KOPT-K1 (cell line): ENCODE data around the gene ARFGAP1.

Source experiments
- H3K27ac ChIP-seq: fragments of 200-600 bp; sonication (generic); 2 replicates; pipeline ENCODE4 v1.5.1; 2016; ENCODE audit warnings: antibody characterized with exemption, mild to moderate bottlenecking, low read depth, low read length; ENCODE audit not compliant: poor library complexity, severe bottlenecking
- H3K36me3 ChIP-seq: fragments of 200-600 bp; sonication (generic); 2 replicates; pipeline ENCODE4 v1.5.1; 2017; ENCODE audit warnings: antibody characterized with exemption, mild to moderate bottlenecking, low read length, moderate library complexity; ENCODE audit not compliant: insufficient read depth
- H3K9me3 ChIP-seq: fragments of 200-600 bp; sonication (generic); 2 replicates; pipeline ENCODE4 v1.5.1; 2017; ENCODE audit warnings: antibody characterized with exemption, low read length, mild to moderate bottlenecking; ENCODE audit not compliant: insufficient read depth, poor library complexity, severe bottlenecking

Gene ARFGAP1

GRCh38 chr20:63261795-63262528, 10.7 kb upstream of the ARFGAP1 start:
- Histone ChIP-seq H3K36me3 (no peaks in the 10 kb centered on the region), H3K9me3 (no peaks in the 10 kb centered on the region), H3K27ac (no peak overlapping the region)

- Histone ChIP-seq H3K36me3 (no peaks in the 10 kb centered on the region), H3K9me3 (no peaks in the 10 kb centered on the region), H3K27ac (no peak overlapping the region)
Observed at GRCh38 chr20:63262836-63263235, 9.8 kb upstream of the ARFGAP1 start.

- H3K36me3 ChIP-seq: no peaks in the 10 kb centered on the region
- H3K9me3 ChIP-seq: no peaks in the 10 kb centered on the region
- H3K27ac ChIP-seq: no peak overlapping the region
Observed at GRCh38 chr20:63264000-63264399, 8.6 kb upstream of the ARFGAP1 start.

- Histone ChIP-seq H3K36me3 (no peaks in the 10 kb centered on the region), H3K9me3 (no peaks in the 10 kb centered on the region), H3K27ac (no peak overlapping the region)
Observed at GRCh38 chr20:63264519-63264918, 8.1 kb upstream of the ARFGAP1 start.

GRCh38 chr20:63265891-63266515, 6.6 kb upstream of the ARFGAP1 start:
- no peaks in the 10 kb centered on the region for H3K36me3 ChIP-seq
- no peaks in the 10 kb centered on the region for H3K9me3 ChIP-seq
- H3K27ac ChIP-seq: no peak overlapping the region

GRCh38 chr20:63267691-63268090, 4.9 kb upstream of the ARFGAP1 start:
- H3K9me3 ChIP-seq: no peaks in the 10 kb centered on the region
- no peaks in the 10 kb centered on the region for H3K36me3 ChIP-seq
- H3K27ac ChIP-seq: no peak overlapping the region

- Histone ChIP-seq H3K36me3 (no peaks in the 10 kb centered on the region), H3K9me3 (no peaks in the 10 kb centered on the region), H3K27ac (no peak overlapping the region)
Observed at GRCh38 chr20:63268256-63268655, 4.4 kb upstream of the ARFGAP1 start.

GRCh38 chr20:63268671-63269439, 3.8 kb upstream of the ARFGAP1 start:
- H3K27ac ChIP-seq: no peak overlapping the region
- H3K9me3 ChIP-seq: no peaks in the 10 kb centered on the region
- no peaks in the 10 kb centered on the region for H3K36me3 ChIP-seq

GRCh38 chr20:63269724-63270123, 2.9 kb upstream of the ARFGAP1 start:
- H3K9me3 ChIP-seq: no peaks in the 10 kb centered on the region
- no peak overlapping the region for H3K27ac ChIP-seq
- H3K36me3 ChIP-seq: no peaks in the 10 kb centered on the region

- Histone ChIP-seq H3K36me3 (peaks cover 4% of the 10 kb centered on the region; the same call in 1 of the 2 replicates), H3K27ac (no peak overlapping the region), H3K9me3 (no peaks in the 10 kb centered on the region)
Observed at GRCh38 chr20:63270606-63271325, 1.8 kb upstream of the ARFGAP1 start.

GRCh38 chr20:63273059-63273579, 506 bp downstream of the ARFGAP1 start:
- no peaks in the 10 kb centered on the region for H3K9me3 ChIP-seq
- H3K27ac ChIP-seq: peak overlapping the region; percentile 73
- peaks cover 27% of the 10 kb centered on the region; the same call in 1 of the 2 replicates for H3K36me3 ChIP-seq

GRCh38 chr20:63273635-63274380, 1.2 kb downstream of the ARFGAP1 start:
- Histone ChIP-seq H3K36me3 (peaks cover 34% of the 10 kb centered on the region), H3K9me3 (no peaks in the 10 kb centered on the region), H3K27ac (peak overlapping the region; percentile 73)

GRCh38 chr20:63274381-63275228, 2.0 kb downstream of the ARFGAP1 start:
- Histone ChIP-seq H3K9me3 (no peaks in the 10 kb centered on the region), H3K36me3 (peaks cover 42% of the 10 kb centered on the region), H3K27ac (no peak overlapping the region)
